ENCODE data around the gene TNFRSF4.

TNFRSF4 gene

DNA sequence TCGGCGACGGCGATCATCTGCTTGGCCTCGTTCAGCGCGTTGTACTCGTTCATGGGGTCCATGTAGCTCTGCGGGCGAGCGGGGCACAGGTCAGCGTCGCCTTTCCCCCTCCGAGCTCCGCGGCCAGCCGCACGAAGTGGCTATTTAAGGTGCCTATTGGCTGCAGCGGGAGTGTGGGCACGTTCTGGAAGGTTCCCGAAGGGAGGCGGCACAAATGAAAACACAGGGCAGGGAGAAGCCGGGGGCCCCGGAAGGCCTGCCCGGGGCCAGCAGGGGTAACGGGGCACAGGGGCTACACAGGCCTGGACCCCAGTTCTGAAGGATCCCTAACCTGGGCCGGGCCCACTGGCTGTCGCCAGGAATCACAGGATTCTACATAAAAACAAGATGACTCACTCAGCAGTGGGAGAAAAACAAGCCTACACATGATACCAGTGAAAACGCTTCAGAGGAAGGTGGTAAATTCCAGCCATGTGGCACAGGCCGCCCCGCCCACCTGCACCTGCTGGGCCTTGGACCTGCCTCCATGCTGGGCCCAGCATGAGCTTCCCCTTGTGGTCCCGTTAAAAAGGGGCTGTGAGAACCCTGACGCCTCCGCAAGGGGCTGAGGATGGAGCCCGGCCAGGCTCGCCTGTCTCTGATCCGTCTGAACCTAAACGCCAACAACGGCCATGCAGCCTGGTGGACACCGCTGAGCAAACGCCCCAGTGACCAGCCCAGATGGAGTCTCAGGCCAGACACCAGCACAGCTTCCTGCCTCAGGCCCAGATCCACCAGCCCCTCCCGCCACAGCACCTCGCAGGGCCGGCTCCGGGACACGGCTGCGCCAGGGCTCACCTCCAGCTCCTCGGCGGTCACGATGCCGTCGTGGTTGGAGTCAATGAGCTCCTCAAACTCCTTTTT, 3.9 kb upstream of the TNFRSF4 start:
- no peak for DNase-seq (ENCODE audit: low spot score)

DNA sequence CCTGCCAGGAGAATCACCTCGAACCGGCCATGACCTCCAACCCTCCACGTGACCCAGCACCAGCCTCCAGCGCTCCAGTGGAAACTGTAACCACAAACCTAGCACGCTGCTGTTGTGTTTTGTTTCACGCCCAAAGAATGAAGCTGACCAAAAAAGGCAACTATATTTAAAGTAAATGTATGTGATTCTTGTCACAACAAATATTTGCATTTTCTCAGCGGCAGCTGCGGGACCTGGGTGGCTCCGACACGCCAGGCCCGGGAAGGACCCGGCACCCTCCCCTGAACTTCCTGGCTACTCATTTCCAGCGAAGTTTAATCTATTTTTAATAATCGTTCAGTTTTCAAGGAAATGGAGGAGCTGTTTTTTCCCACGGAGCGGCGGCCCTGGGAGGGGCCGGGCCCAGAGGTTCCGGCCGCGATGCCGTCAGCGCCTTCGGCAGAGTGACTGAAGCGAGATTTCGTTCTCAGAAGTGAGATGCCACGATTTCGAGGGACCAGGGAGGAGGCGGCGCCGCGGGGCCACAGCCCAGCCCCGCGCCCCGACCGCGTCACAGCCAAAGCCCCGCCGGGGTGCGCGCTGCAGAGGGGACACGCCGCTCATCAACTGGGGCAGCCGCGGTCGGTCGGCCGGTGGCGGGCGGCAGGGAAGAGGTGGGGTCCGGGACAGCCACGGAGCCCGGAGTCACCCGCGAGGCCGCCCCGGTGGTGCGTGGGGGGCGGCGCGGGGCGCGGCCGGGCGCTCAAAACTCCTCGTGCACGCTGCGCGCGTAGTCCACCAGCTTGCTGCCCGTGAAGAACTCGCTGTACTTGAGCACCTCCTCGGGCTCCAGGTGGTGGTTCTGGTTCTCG, 3.0 kb upstream of the TNFRSF4 start:
- DNase-seq (ENCODE audit: low spot score) = no peak

DNA sequence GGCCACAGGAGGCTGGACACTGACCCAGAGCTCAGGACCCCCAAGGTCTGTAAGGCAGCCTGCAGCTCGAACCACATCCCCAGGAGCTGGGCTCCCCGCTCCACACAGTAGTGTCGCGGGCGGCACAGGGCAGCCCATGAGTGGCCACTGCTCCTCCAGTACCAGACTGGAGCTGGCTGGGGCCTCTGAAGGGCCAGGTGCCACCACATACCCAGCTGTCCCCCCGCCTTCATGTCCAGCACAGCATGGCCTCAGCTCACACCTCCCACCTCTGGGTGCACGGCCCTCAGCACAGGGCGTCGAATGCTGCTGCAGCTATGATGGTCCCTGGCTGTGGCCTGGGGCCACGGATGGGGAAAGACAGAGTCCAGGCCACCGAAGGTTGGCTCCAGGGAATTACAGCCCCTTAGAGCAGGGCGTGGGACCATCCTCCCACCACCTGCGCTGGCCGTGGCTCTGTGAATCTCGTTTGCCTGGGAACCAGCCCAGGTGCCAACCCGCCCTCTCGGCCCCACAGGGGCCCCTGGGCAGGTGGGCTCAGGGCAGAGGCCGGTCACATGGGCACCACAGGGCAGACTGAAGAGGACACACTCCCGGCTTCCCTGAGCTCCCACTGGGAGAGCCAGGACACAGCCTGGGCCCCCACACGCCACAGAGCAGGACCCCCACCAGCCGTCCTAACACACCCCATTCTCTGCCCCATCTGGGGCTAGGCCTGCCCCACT, 2.1 kb upstream of the TNFRSF4 start:
- no peak for DNase-seq (ENCODE audit: low spot score)

DNA sequence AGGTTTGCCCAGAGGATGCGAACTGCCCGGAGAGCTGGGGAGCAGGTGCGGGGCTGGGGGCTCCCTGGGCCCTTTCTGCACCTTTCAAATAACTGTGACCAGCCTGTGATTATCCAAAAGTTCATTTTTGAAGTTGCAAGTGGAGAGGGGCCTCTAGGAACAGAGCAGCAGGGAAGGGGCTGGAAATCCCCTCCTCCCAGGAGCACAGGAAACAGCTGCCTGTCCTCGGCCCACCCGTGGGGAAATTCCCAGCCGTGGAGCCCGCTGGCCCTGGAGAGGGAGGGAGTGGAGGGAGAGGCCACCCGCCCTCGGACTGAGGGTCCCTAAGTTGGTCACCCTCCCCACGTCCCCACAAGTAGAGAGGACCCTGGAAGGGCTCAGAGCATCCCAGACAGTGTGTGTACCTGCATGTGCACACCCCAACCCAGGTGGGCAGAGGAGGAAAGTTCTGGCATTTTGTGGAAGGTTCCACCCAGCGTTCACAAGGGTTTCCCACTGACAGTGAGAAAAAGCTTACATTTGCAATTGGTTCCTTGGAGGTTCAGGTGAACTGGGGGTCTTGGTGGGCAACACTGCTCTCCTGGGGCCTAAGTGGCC, 1.2 kb upstream of the TNFRSF4 start:
- no peak for DNase-seq (ENCODE audit: low spot score)

DNA sequence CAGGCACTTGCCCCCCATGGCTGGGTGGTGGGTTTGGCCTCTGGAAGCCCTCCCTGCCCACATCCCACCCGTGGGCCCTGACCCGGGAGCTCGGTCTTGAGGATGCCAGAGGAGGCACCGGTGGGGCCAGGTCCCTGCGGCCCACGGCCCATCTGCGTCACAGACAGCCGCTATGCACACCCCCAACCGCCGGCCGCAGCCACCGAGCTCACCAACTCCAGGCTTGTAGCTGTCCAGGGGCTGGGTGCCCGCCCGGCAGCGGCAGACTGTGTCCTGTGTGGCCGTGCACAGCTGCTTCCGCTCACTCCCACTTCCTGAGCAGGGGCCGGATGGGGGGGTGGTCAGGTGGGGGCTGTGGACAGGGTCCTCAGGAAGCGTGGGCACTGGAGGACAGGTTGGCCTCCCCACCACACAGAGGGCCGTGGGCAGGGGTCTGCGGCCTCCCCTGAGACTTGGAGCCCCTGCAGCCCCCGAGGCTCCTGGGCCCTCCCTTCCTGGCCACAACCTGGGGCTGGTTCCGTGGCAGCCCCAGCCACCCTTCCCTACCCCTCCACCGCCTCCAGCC, 1.1 kb downstream of the TNFRSF4 start:
- no peak for DNase-seq (ENCODE audit: low spot score)

DNA sequence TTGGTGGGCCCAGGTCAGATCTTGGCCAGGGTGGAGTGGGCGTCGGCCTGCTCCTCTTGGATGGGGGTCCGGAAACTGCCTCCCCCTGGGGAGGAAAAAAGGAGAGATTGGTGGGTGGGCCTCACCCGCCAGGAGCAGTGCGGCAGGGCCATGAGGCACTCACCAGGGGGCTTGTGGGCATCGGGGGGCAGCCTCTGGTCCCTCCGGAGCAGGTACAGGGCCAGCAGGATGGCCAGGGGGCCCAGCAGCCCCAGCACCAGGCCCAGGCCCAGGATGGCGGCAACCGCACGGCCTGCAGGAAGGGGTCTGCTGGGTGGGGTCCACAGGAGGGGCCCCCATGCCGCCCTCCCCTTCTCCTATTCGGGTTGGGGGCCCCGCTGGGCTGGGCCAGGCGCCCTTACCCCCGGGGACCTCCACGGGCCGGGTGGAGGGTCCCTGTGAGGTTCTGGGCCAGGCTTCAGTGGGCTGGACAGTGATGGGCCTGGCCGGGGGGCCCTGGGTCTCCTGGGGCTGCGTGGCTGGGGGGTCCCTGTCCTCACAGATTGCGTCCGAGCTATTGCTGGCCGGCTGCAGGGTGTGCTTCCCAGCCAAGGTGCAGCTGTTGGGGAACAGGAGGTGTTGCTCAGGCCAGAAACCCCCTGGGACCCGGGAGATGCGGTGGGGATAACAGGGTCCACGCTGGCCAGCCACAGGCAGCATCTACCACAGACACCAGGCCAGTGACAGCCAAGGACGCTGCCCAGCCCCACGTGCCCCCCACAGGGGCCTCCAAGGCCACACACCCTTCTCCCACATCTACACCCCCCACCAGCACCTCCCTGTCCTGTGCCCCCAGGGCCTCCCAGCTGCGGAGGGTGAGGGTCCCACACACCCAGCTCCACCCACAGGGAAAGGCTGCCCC, 2.2 kb downstream of the TNFRSF4 start:
- DNase-seq (ENCODE audit: low spot score) = no peak

DNA sequence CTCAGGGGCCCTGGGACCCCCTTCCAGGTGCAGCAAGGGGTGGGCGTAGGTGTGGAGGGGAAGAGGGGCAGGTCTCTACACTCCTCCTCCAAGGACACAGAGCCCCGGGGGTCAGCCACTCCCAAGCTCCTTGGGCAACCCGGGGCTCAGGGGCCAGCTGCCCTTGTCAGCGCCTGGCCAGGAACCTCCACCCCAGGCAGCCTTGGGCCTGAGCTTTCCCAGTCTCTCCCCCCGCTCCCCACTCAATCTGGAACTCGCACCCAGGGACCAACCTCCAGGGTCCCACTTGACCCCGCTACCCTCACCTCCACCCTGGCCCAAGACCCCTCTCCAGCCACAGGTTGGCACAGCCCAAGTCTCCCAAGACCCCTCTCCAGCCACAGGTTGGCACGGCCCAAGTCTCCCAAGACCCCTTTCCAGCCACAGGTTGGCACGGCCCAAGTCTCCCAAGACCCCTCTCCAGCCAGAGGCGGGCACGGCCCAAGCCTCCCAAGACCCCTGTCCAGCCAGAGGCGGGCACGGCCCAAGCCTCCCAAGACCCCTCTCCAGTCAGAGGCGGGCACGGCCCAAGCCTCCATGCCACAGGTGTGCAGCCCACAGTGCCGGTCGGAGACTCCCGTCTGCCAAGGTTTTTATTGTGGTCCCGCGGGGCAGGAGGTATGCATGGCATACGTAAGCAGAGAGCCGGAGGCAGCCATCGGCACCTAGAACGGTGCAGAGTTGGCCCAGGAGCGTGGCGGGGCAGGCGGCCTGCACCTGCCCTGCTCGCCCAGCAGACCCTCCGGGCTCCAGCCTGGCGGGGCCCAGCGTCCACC, 3.0 kb downstream of the TNFRSF4 start:
- DNase-seq (ENCODE audit: low spot score) = no peak

DNA sequence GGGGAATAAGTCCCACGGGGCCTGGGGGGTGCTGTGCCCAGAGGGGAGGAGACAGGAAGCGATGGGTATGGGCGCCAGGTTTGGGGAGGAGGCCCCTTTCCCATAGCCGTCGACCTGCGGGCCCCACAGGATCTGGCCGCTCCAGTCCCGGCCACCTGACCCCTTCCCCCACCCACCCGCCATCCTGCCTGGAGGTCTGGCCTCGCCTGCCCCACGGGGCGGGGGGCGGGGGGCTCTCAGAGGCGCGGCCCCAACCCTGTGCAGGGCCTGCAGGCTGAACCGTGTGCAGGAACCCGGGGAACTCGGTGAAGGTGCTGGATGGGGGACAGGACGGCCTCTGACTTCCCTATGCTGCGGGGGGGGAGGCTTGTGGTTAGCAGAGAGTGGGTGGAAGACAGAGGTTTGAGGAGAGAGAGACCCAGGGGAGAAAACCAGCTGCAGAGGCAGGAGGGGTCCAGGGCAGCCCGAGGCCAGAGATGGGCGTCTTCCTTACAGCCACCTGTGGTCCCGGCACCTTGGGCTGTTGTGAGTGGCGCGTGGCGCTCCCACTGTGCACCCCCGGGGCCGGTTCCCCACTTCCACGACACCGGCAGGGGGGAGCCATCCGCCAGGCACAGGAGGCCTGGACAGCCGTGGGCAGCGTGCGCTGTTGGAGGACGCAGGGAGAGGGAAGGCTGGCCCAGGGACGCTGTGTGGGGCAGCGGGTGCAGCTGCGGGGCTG, 5.1 kb downstream of the TNFRSF4 start:
- no peak for DNase-seq (ENCODE audit: low spot score)

DNA sequence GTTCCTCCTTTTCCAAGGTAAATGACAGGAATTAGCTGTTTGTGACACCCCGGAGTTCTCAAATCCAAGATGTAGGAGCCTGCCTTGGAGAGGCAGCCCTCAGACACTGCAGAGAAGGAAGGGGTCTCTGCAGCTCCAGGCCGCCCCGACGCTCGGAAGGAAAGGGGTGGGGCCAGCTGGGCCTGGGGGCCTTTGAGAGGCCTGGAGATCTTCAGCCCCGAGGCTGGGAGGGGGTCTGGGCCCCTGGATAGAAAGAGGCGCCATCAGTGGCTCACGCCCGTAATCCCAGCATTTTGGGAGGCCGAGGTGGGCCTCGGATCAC, 6.4 kb downstream of the TNFRSF4 start:
- no peak for DNase-seq (ENCODE audit: low spot score)

DNA sequence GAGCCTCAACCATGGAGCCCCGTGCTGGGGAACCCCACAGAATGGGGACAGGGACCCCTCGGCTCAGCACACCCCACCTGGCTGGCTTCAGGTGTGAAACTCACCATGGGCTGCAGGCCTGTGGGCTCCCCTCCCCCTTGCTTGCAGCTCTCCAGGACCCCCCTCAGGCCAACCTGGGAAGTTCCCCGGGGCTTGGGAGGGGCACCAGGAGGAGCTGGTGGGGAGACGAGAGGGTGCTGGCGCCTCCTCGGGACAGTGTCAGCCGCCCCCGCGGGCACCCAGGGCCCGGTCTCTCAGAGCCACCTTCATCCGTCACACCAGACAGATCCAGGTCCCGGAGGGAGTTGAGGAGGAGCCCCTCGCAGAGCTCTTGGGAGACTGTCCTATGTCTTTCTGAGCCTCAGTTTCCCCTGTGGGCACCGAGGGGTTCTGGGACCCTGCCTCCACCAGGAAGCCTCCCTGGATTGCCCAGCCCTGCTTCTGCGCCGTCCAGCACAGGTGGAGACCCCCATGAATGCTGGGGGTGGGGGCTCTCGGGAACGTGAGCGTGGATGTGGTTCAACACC, 6.9 kb downstream of the TNFRSF4 start:
- DNase-seq (ENCODE audit: low spot score) = no peak

DNA sequence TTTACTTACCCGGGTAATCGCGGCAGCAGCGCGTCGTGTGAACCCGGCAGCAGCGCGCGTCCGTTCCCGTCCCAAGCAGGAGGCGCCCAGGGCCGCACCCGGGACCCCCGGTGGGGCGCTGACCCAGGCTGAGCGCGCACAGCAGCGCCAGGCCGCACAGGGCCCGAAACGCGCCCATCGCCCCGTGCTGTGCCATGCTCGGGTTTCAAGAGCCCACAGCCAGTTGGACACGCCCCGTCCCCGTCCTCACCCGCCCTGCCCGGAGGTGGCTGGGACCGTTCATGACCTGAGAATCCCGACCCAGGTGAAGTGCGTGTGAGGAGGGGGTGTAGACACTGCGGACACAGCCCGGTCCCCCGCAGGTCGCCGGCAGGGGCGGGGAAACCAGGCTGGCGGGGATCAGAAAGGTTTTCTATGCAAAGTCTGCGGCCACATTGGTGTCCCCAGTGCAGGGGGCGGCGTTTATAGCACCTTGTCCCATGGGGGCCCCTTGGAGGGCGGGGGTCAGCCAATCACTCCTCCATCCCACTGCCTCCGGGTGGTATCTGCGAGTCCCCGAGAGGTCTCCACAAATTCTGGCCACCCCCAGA, 7.5 kb downstream of the TNFRSF4 start, which contains the start of gene TNFRSF18:
Gene TNFRSF18, minus strand, starts transcription at position 217 of the 590 bp plus-strand sequence. Its CDS starts 21 bp downstream, at position 196.
- no peak for DNase-seq (ENCODE audit: low spot score)

DNA sequence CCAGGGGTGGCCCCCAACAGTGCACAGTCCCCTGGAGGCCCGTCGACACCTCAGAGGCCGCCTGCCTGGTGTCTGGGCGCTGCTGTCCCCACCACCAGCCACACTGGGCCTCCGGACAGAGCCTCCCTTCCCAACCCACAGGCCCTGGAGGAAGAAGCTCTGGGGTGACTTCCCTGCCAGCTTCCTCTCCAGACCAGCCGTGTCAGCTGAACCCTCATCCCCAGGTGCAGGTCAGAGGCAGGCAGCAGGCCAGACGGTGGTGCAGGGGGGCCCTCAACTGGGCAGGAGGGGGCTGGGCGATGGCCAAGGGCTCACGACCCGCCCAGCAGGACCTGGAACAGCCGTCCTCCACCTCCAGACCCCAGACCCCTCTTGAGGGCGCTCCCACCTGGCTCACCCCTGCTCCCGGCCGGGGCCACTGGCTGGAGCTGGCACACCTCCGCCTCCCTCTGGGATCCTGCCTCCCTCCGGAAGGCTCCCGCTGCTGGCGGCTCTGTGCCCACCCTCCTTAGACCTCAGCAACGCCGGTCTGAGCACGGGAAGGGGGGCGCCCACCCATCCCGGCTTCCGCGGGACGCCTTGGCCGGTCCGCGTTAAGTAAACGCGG, 8.1 kb downstream of the TNFRSF4 start:
- no peak for DNase-seq (ENCODE audit: low spot score)

DNA sequence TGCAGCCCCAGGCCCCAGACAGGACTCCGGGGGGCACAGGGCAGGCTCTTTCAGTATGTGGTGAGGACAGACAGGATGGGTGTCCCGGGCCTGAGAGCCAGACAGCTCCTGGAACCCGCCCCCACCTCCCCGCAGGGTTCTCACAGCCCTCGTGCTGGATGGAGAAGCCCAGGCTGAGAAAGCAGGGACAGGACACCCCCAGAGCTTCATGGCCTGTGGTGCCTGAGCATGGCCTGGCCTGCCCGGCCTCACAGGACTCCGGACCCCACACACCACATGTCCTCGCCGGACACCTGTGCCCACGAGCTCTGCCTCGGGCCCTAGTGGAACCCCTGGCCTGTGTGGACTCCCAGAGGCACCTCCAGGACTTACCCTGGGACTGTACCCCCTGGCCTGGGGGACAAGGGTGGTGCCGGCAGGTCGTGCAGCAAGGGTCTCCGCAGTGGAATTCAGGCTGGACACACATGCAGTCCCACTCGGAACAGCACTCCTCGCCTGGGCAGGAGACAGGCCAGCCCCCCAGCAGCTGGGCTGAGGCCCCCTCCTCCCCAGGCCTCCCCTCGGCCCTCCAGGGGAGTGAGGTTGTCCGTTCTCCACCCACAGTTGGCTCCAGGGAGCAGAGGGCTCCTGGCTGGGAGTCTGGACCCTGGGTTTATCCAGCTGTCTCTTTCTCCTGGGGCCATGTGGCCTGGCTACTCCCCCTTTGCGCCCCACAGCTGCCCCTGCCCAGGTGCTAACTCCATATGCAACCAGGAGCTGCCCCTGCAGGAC, 8.8 kb downstream of the TNFRSF4 start:
- no peak for DNase-seq (ENCODE audit: low spot score)

DNA sequence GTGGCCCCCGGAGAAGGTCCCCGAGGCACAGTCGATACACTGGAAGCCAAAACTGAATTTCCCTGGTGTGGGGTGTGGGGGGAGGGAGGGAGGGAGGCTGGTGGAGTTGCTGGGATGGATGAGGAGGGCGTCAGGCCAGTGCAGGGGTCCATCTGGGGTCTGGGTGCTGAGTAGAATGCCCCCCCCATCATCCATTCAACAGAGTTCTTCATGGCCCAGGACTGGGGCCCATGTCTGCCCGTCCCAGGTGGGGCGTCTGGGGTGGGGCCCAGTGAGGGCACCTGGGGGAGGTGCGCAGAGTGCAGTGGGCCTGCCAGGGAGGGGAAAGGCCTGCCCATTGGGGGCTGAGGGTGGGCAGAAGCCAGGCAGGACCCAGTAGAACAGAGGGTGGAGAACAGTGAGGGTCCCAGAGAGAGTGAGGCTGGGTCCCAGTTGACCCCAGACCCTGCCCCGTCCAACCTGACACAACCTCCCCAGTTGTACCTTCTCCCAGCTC, 9.5 kb downstream of the TNFRSF4 start:
- no peak for DNase-seq (ENCODE audit: low spot score)

DNA sequence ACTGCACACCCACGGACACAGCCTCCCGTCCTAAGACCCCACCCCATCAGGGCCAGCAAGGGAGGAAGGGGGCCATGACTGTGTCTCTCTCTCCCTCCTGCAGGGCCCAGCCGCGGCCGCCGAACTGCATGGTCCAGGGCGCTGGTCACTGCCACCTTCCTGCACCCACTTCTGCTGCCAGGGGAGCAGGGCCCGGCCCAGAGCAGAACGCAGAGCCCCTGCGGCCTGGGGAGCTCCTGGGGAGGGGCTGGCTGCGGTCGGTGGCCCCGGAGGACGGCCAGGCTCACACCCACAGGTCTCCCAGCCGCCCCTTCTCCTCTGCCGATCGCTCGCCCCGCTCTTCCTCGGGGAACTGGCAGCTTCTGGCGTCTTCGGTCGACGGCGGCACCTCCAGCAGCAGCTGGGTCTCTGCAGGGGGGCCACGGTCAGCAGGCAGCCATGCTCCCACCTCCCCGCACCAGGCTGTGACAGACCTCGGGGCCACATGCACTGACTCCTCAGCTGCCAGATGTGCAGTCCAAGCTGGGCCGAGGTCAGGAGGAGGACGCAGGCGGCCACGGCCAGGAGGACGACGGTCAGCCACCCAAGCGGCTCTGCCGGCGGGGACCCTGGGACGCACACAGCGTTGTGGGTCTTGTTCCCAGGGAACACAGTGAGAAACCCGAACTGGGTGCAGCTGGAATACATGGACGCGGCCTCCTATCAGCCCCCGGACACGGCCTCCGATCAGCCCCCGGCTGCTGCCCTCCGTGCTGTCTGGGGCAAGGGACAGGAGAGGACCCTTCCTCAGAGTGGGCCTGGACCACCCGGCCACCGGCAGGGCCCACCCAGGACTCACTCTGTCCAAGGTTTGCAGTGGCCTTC, 10.2 kb downstream of the TNFRSF4 start:
- no peak for DNase-seq (ENCODE audit: low spot score)
